ENCODE results near the gene OVOL3. TPM values are rescaled to one million over a fixed set of nuclear protein-coding genes. Genes with fewer than 3 reads are reported as not detected.

Gene OVOL3
- total RNA-seq, 2 experiments from 2014 or later = not detected

DNA sequence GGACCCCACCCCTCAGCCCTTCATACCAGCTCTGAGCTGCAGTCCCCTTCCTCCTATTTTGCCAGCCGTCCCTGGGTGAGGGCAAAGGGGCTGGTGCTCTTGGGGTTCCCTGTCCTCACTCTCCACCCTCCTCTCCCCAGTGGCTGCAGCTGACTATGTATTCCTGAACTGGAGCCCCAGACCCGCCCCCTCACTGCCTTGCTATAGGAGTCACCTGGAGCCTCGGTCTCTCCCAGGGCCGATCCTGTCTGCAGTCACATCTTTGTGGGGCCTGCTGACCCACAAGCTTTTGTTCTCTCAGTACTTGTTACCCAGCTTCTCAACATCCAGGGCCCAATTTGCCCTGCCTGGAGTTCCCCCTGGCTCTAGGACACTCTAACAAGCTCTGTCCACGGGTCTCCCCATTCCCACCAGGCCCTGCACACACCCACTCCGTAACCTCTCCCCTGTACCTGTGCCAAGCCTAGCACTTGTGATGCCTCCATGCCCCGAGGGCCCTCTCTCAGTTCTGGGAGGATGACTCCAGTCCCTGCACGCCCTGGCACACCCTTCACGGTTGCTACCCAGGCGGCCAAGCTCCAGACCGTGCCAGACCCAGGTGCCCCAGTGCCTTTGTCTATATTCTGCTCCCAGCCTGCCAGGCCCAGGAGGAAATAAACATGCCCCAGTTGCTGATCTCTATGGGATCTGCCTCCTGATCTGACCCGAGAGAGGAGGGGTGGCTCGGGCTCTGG, 38.9 kb downstream of the OVOL3 start:
- peaks cover 28% of the 10 kb centered on the region for H3K36me3 Mint-ChIP-seq
- POLR2A ChIA-PET = interaction anchor here (1.1 to 1.9 kb wide), 2 partner anchors 10 to 21 kb away, joined by 3 to 5 read pairs; partner anchors contain the start of gene CAPNS1
- H3K27me3 Mint-ChIP-seq = no peaks in the 10 kb centered on the region
- H3K27ac Mint-ChIP-seq = no peak overlapping the region
- no peaks in the 10 kb centered on the region for H3K4me1 Mint-ChIP-seq
- no peaks in the 10 kb centered on the region for H3K9me3 Mint-ChIP-seq
- no peak for DNase-seq
- ATAC-seq (ENCODE audit: low read depth) = no peak
- H3K4me3 Mint-ChIP-seq = no peak overlapping the region

DNA sequence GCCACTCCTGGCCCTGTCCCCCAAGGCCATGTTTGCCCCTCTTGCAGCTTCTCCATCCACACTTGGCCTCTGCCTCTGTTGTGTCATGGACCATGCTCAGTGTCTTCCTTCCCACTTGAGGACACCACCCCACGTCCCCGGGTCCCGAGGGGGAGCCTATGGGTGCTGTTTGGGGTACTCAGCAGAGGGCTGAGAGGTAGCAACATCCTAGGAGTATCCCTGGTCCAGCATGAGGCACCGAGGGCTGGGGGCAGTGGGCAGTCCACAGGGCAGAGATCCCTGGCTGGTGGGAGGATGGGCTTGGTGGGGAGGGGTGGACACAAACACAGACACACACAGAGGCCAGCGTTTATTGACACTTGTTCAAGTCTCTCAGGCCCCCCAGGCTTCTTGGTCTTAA, 39.6 kb downstream of the OVOL3 start:
- DNase-seq (no peak), ATAC-seq (ENCODE audit: low read depth) (no peak)
- POLR2A ChIA-PET = interaction anchor here (1.9 kb wide), 1 partner anchor 22 kb away, joined by 5 read pairs; no protein-coding TSS in a partner anchor
- Mint-ChIP-seq H3K4me1 (no peaks in the 10 kb centered on the region), H3K4me3 (no peak overlapping the region), H3K27ac (no peak overlapping the region), H3K27me3 (no peaks in the 10 kb centered on the region), H3K9me3 (no peaks in the 10 kb centered on the region), H3K36me3 (peaks cover 28% of the 10 kb centered on the region)

DNA sequence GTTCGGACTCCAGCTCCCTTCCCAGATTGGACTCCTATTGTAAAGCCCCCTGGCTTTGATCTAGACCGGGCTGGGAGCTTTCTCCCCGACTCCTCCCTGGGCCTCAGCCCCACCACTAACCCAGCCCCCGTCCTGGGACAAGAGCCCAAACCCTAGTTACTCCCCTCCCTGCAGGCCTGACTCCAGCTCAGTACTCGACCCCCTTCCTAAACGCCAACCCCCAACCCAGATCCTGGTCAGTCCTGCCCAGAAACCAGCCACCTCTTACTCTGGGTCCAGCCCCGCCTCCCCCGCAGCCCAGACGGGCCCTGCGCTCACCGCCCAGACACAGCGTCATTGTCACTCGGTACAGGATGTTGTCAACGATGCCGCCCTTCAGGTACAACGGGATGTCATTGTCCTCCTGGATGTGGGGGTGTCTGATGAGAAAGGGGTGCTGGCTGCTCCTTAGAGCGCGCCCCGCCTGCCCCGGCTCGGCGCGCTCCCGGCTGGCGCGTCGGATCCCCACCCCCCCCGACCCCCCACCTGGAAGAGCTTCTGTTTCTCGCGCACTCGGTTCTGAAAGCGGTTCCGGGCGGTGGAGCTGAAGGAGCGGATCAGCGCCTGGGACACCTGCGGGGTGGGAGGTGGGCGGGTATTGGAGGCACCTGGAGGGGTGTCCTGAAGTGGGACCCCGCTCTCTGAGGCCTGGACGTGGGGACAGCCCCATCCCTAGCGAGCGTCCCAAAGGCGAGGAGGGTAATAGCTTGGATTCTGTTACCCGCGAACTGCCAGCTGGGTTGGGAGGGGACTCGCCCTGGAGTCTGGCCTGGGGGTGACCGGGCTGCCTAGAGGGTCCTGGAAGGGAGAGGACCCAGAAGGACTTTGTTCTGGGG, 40.4 kb downstream of the OVOL3 start:
- Mint-ChIP-seq H3K36me3 (peaks cover 25% of the 10 kb centered on the region), H3K4me3 (no peak overlapping the region), H3K27me3 (no peaks in the 10 kb centered on the region), H3K4me1 (no peaks in the 10 kb centered on the region), H3K9me3 (no peaks in the 10 kb centered on the region), H3K27ac (no peak overlapping the region)
- no peak for ATAC-seq (ENCODE audit: low read depth)
- POLR2A ChIA-PET = interaction anchor here (1.9 kb wide), 1 partner anchor 23 kb away, joined by 5 read pairs; no protein-coding TSS in a partner anchor
- DNase-seq = no peak

DNA sequence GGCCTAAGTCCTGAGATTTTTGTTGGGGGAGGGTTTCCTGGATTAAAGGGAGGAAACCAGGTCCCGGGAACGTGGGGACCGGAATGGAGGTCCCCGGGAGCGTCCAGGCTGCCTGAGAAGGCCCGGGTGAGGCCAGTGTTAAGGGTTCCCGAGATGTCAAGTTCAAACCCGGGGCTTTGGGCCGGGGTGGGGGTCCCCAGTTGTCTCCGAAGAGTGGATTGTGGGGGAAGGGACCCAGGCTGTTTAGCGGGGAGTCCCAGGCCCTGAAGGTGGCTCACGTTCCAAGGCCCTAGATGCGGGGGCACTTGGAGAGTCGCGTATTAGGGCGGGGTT, 41.0 kb downstream of the OVOL3 start:
- DNase-seq (no peak), ATAC-seq (ENCODE audit: low read depth) (no peak)
- H3K4me1 Mint-ChIP-seq = no peaks in the 10 kb centered on the region
- POLR2A ChIA-PET = no interaction called here
- H3K27ac Mint-ChIP-seq = no peak overlapping the region
- H3K36me3 Mint-ChIP-seq = peaks cover 19% of the 10 kb centered on the region
- no peak overlapping the region for H3K4me3 Mint-ChIP-seq
- H3K9me3 Mint-ChIP-seq = no peaks in the 10 kb centered on the region
- H3K27me3 Mint-ChIP-seq = no peaks in the 10 kb centered on the region

DNA sequence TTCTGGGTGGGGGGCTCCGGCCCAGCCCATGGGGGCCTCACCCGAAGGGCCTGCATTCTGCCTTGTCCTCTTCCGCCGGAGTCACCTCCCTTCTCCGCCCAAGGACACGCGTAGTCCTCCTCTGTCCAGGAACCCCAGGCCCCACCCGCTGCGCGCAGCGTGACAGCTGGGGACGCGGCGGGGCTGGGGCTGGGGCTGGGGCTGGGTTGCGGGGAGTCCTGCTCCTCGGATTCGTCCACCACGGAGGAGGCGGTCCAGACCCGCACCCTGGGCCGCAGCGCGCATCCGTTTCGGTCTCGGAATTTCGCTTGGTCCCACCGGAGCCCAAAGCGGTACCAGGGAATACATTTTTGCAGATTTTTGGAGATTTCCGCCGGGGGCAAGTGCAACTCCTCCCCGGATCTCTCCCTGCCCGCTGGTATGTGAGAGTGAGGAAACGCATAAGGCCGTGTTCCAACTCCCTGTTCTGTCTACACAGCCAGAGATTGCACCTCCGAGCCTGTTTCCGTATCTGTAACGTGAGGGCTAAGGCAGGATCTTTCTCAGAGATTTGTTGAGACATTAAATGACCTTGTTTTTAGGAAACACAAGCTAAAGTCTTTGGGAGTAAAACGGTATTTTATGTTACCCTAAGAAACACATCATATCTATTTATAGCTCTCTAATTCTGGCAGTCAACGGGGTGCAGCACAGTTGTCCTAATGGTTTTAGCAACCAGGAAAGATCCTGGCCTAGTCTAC, 41.6 kb downstream of the OVOL3 start, which contains the start of gene COX7A1:
TSS of gene COX7A1 (minus strand) at position 96 of the 740 bp plus-strand sequence. CDS start at position 56, 40 bp downstream.
- ATAC-seq (ENCODE audit: low read depth) = no peak
- Mint-ChIP-seq H3K4me3 (no peak within 1 kb of the TSS), H3K9me3 (no peaks in the 10 kb centered on the region), H3K27ac (no peak within 1 kb of the TSS), H3K36me3 (peaks cover 16% of the 10 kb centered on the region), H3K4me1 (no peaks in the 10 kb centered on the region), H3K27me3 (no peaks in the 10 kb centered on the region)
- DNase-seq = no peak
- POLR2A ChIA-PET = interaction anchor here (1.5 kb wide), 1 partner anchor 12 kb away, joined by 6 read pairs; the partner anchor contains the start of gene CAPNS1

DNA sequence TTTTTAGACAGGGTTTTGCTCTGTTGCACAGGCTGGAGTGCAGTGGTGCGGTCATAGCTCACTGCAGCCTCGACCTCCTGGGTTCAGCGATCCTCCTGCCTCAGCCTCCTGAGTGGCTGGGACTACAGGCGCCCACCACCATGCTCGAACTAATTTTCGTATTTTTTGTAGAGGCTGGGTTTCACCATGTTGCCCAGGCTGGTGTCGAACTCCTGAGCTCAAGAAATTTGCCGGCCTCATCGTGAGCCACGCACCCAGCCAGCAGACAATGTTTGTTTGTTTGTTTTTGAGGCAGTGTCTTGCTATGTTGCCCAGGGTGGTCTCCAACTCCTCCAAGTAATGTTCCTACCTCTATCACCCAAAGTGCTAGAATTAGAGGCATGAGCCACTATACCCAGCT, 42.2 kb downstream of the OVOL3 start:
- no peaks in the 10 kb centered on the region for H3K4me1 Mint-ChIP-seq
- DNase-seq = no peak
- H3K27me3 Mint-ChIP-seq = no peaks in the 10 kb centered on the region
- no peaks in the 10 kb centered on the region for H3K9me3 Mint-ChIP-seq
- POLR2A ChIA-PET = interaction anchor here (1.5 kb wide), 1 partner anchor 13 kb away, joined by 6 read pairs; the partner anchor contains the start of gene CAPNS1
- peaks cover 13% of the 10 kb centered on the region for H3K36me3 Mint-ChIP-seq
- ATAC-seq (ENCODE audit: low read depth) = no peak
- no peak overlapping the region for H3K27ac Mint-ChIP-seq
- no peak overlapping the region for H3K4me3 Mint-ChIP-seq

DNA sequence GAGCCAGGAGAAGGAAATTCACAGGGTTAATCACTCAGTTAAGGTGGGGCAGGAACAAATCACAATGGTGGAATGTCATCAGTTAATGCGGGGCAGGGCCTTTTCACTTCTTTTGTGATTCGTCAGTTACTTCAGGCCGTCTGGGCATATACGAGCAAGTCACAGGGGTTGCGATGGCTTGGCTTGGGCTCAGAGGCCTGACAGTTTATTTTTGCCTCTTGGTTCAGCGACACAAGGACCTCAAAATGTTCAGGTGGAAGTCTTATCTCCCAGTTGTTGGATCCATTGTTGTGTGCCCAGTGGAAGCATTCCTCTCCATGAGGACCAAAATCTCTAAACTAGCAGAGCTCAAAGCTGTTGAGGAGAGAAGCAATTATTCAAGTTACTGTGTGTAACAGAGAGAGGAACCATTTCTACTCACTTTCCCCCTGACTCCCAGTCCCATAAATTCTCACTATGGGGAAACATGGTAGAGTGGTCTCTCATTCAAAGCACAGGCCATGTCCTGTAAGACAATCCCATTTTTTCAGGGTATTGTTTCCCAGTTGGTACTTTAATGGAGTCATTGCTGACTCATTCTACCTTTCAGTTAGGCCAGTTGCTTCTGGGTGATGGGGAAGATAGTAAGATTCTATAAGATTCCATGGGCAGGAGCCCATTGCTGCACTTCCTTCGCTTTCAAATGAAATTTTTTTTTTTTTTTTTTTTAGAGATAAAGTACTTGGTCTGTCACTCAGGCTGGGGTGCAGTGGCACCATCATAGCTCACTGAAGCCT, 50.1 kb downstream of the OVOL3 start:
- no peaks in the 10 kb centered on the region for H3K9me3 Mint-ChIP-seq
- no peak for ATAC-seq (ENCODE audit: low read depth)
- POLR2A ChIA-PET = no interaction called here
- no peak overlapping the region for H3K4me3 Mint-ChIP-seq
- H3K4me1 Mint-ChIP-seq = no peaks in the 10 kb centered on the region
- H3K27ac Mint-ChIP-seq = no peak overlapping the region
- H3K36me3 Mint-ChIP-seq = peaks cover 2% of the 10 kb centered on the region
- DNase-seq = no peak
- no peaks in the 10 kb centered on the region for H3K27me3 Mint-ChIP-seq

Other genes with a start within 250 kb of the OVOL3 start
- 1 to 10 TPM; 1.2 to 1.4 TPM for gene APLP1, start 242.6 kb upstream of the OVOL3 start, total RNA-seq
- gene NFKBID, start 210.6 kb upstream of the OVOL3 start, total RNA-seq = 10 to 100 TPM; 40.7 to 48.7 TPM
- 100 to 1,000 TPM; 186 to 190 TPM for gene HCST, start 208.6 kb upstream of the OVOL3 start, total RNA-seq
- 10 to 100 TPM; 10.6 to 11.2 TPM for gene TYROBP, start 202.8 kb upstream of the OVOL3 start, total RNA-seq
- gene LRFN3, start 174.8 kb upstream of the OVOL3 start, total RNA-seq = 10 to 100 TPM; 10.7 to 12.4 TPM
- gene SDHAF1, start 116.0 kb upstream of the OVOL3 start, total RNA-seq = 10 to 100 TPM; 22.2 to 22.8 TPM
- gene SYNE4, start 102.3 kb upstream of the OVOL3 start, total RNA-seq = 1 to 10 TPM; 3.3 to 3.8 TPM
- 10 to 100 TPM; 56.4 to 61.1 TPM for gene ALKBH6, start 96.9 kb upstream of the OVOL3 start, total RNA-seq
- 1 to 10 TPM; 1.4 to 2.2 TPM for gene CLIP3, start 78.3 kb upstream of the OVOL3 start, total RNA-seq
- gene THAP8, start 56.9 kb upstream of the OVOL3 start, total RNA-seq = 1 to 10 TPM; 6.4 to 6.7 TPM
- gene WDR62, start 56.2 kb upstream of the OVOL3 start, total RNA-seq = 10 to 100 TPM; 24.9 to 27.8 TPM
- 10 to 100 TPM; 46.1 to 49.8 TPM for gene POLR2I, start 3.7 kb downstream of the OVOL3 start, total RNA-seq
- gene TBCB, start 4.3 kb downstream of the OVOL3 start, total RNA-seq = 100 to 1,000 TPM; 150 to 152 TPM
- 100 to 1,000 TPM; 400 to 405 TPM for gene CAPNS1, start 28.9 kb downstream of the OVOL3 start, total RNA-seq
- not detected for gene COX7A1, start 41.3 kb downstream of the OVOL3 start, total RNA-seq
- 1 to 10 TPM; 4.2 to 5.2 TPM for gene ZNF565, start 103.5 kb downstream of the OVOL3 start, total RNA-seq
- gene ZNF146, start 104.0 kb downstream of the OVOL3 start, total RNA-seq = 10 to 100 TPM; 71.9 to 75.1 TPM